Measurements from ENCODE around the gene TSEN2.
"Not testable (repeated sequence)": the region's sequence is repeated elsewhere in the genome, so short reads cannot be mapped to it uniquely, and the experiment has no call there.

Gene TSEN2

DNA sequence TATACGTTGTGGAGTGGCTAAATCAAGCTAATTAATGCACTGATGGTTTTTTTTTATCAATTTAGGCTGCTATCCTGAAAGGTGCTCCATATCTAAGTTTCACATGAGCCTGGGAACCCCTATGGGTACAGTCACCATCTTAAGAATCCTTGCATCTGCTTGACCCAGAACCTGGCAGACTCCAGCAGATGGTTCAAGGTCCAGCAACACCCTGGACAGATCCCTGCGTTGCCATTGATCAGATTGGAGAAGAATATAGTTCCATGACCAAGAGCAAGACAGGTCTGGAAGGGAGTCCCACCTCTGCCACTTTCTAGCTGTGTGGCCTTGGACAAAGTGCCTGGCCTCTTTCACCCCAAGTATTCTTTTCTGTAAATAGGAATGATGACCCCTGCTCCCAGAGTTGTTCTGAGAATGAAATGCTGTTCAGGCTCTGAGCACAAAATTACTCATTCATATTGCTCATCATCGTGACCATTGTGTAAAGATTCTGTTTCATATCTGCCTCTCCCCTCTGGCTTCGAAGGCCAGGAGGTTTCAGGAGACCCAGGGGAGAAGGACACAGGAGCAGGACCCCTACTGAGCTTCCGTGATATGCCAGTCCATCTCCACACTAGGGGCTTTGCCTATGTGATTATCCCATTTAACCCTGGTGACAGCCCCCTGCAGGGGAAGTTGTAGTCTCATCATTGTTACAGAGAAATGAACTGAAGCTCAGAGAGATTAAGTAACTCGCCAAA, 30.0 kb upstream of the TSEN2 start:
- no peaks in the 10 kb centered on the region for H3K36me3 ChIP-seq (ENCODE audit: control insufficient read depth, insufficient read depth, low read length)
- H3K4me3 ChIP-seq (ENCODE audit: low read depth, low read length), result no peak overlapping the region
- no peaks in the 10 kb centered on the region for H3K4me1 ChIP-seq (ENCODE audit: control insufficient read depth, insufficient read depth, low read length)
- H3K9ac ChIP-seq (ENCODE audit: low read depth, low read length), result no peak overlapping the region
- no peaks in the 10 kb centered on the region for H3K9me3 ChIP-seq (ENCODE audit: control insufficient read depth, insufficient read depth, low read length)
- no peak overlapping the region for H3K27ac ChIP-seq (ENCODE audit: low read depth, low read length)
- H3K27me3 ChIP-seq (ENCODE audit: control insufficient read depth, insufficient read depth, low read length), result no peaks in the 10 kb centered on the region

DNA sequence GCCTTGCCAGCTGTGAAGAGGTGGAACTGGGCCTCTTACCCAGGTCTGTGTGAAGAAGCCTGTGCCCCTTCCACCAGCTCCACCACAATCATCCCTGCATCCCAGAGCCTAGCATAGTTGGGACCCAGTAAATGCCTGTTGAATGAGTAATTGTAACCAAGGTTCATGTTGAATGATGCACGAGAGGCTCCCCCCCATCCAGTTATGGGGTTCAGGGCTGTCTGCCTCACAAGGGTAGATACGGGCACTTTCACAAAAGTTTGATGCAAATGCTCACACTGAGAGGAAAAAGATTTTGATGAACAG, 29.5 kb upstream of the TSEN2 start:
- no peaks in the 10 kb centered on the region for H3K9me3 ChIP-seq (ENCODE audit: control insufficient read depth, insufficient read depth, low read length)
- no peak overlapping the region for H3K27ac ChIP-seq (ENCODE audit: low read depth, low read length)
- H3K27me3 ChIP-seq (ENCODE audit: control insufficient read depth, insufficient read depth, low read length), result no peaks in the 10 kb centered on the region
- H3K36me3 ChIP-seq (ENCODE audit: control insufficient read depth, insufficient read depth, low read length), result no peaks in the 10 kb centered on the region
- no peaks in the 10 kb centered on the region for H3K4me1 ChIP-seq (ENCODE audit: control insufficient read depth, insufficient read depth, low read length)
- H3K9ac ChIP-seq (ENCODE audit: low read depth, low read length), result no peak overlapping the region
- no peak overlapping the region for H3K4me3 ChIP-seq (ENCODE audit: low read depth, low read length)

DNA sequence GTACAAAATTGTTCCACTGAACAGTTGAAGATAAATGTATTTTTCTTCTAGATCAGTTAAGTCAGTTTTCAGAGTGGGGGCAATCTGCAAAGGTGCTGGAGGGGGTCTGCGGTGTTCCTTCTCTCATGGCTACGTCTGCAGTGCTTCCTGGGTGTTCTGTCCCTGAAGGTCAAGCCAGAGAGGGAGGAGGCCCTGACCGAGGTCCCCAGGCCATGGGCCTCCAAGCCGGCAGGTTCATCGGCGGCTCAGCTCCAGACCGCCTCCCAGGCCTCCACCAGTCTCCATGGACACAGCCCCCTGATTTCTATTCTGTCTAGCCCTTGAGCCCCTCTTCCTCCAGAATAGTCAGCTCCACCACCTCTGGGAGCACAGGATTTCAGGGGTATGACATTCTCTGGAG, 28.5 kb upstream of the TSEN2 start:
- H3K27me3 ChIP-seq (ENCODE audit: control insufficient read depth, insufficient read depth, low read length), result no peaks in the 10 kb centered on the region
- H3K9me3 ChIP-seq (ENCODE audit: control insufficient read depth, insufficient read depth, low read length), result no peaks in the 10 kb centered on the region
- H3K36me3 ChIP-seq (ENCODE audit: control insufficient read depth, insufficient read depth, low read length), result no peaks in the 10 kb centered on the region
- H3K27ac ChIP-seq (ENCODE audit: low read depth, low read length), result no peak overlapping the region
- H3K9ac ChIP-seq (ENCODE audit: low read depth, low read length), result no peak overlapping the region
- no peaks in the 10 kb centered on the region for H3K4me1 ChIP-seq (ENCODE audit: control insufficient read depth, insufficient read depth, low read length)
- H3K4me3 ChIP-seq (ENCODE audit: low read depth, low read length), result no peak overlapping the region

DNA sequence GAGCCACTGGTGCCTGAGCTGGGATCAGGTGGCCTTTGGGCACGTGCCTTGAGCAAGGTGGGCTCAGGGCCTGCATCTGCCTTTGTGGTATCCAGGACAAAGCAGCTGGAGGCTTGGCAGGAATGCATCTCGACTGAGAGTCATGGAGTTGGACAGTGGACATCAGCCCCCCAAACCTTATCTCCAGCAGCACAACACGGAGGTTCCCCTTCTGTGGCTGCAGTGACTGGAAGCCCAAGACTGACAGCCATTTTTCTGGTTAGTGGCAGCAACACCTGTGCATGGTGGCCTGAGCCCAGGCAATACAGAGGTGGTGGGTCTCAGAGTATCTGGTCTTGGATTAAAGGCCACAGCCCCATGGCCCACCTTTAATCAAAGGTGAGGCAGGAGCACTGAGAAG, 27.8 kb upstream of the TSEN2 start:
- H3K4me3 ChIP-seq (ENCODE audit: low read depth, low read length), result no peak overlapping the region
- H3K4me1 ChIP-seq (ENCODE audit: control insufficient read depth, insufficient read depth, low read length), result no peaks in the 10 kb centered on the region
- H3K27ac ChIP-seq (ENCODE audit: low read depth, low read length), result no peak overlapping the region
- no peaks in the 10 kb centered on the region for H3K36me3 ChIP-seq (ENCODE audit: control insufficient read depth, insufficient read depth, low read length)
- H3K9me3 ChIP-seq (ENCODE audit: control insufficient read depth, insufficient read depth, low read length), result no peaks in the 10 kb centered on the region
- no peak overlapping the region for H3K9ac ChIP-seq (ENCODE audit: low read depth, low read length)
- H3K27me3 ChIP-seq (ENCODE audit: control insufficient read depth, insufficient read depth, low read length), result no peaks in the 10 kb centered on the region

DNA sequence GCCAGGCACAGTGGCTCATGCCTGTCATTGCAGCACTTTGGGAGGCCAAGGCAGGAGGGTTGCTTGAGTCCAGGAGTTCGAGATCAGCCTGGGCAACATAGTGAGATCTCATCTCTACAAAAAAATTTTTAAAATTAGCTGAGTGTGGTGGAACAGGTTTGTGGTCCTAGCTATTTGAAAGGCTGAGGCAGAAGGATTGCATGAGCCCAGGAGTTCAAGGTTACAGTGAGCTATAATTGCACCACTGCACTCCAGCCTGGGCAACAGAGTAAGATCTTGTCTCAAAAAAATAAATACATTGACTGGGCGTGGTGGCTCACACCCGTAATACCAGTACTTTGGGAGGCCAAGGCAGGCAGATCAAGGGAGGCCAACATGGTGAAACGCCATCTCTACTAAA, 26.9 kb upstream of the TSEN2 start:
- H3K36me3 ChIP-seq (ENCODE audit: control insufficient read depth, insufficient read depth, low read length); H3K27ac ChIP-seq (ENCODE audit: low read depth, low read length); H3K27me3 ChIP-seq (ENCODE audit: control insufficient read depth, insufficient read depth, low read length); H3K9me3 ChIP-seq (ENCODE audit: control insufficient read depth, insufficient read depth, low read length); H3K9ac ChIP-seq (ENCODE audit: low read depth, low read length); H3K4me3 ChIP-seq (ENCODE audit: low read depth, low read length); H3K4me1 ChIP-seq (ENCODE audit: control insufficient read depth, insufficient read depth, low read length): not testable (repeated sequence)

DNA sequence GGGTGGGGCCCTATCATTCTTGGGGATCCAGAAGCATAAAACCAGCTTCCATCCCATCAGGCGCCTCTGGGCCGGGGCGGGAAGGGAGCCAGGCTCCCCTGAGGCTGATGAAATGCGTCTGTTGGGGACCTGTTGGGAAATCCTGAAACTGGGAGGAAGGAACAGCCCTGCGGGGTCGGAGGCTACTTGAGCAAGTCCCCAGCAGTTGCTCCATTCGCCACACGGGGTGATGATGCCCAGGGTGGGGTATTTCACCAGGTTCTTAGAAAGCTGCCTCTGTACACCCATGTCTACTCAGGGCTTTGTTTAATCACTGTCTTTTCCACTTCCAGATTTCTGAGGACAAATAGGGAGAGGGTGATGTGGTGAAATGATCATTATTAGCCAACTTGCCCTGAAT, 25.4 kb upstream of the TSEN2 start:
- no peak overlapping the region for H3K27ac ChIP-seq (ENCODE audit: low read depth, low read length)

DNA sequence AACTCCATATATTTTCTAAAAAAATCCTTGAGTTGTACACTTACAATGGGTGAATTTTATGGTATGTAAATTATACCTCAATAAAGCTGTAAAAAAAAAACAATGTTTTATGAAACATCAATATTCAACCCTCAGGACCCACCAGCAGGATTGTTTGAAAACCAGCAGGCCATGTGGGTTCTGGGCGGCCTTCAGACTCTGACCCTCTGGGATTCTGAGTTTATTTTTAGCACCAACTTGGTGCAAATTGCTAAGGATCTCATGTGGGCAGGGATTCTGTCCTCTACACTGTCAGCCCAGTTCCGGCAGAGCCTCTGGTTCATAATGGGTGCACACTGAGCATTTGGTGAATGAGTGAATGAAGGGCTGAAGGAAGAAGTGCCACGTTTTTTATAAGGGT, 24.2 kb upstream of the TSEN2 start:
- Histone ChIP-seq H3K9me3 (ENCODE audit: control insufficient read depth, insufficient read depth, low read length) (no peaks in the 10 kb centered on the region), H3K4me1 (ENCODE audit: control insufficient read depth, insufficient read depth, low read length) (no peaks in the 10 kb centered on the region), H3K4me3 (ENCODE audit: low read depth, low read length) (no peak overlapping the region), H3K27me3 (ENCODE audit: control insufficient read depth, insufficient read depth, low read length) (no peaks in the 10 kb centered on the region), H3K36me3 (ENCODE audit: control insufficient read depth, insufficient read depth, low read length) (no peaks in the 10 kb centered on the region), H3K27ac (ENCODE audit: low read depth, low read length) (no peak overlapping the region), H3K9ac (ENCODE audit: low read depth, low read length) (no peak overlapping the region)

More for the DNA sequence above, 25.4 kb upstream of the TSEN2 start:
- no peak overlapping the region for H3K9ac ChIP-seq (ENCODE audit: low read depth, low read length)
- no peaks in the 10 kb centered on the region for H3K9me3 ChIP-seq (ENCODE audit: control insufficient read depth, insufficient read depth, low read length)
- H3K4me3 ChIP-seq (ENCODE audit: low read depth, low read length), result no peak overlapping the region
- H3K27me3 ChIP-seq (ENCODE audit: control insufficient read depth, insufficient read depth, low read length), result no peaks in the 10 kb centered on the region
- no peaks in the 10 kb centered on the region for H3K4me1 ChIP-seq (ENCODE audit: control insufficient read depth, insufficient read depth, low read length)
- H3K36me3 ChIP-seq (ENCODE audit: control insufficient read depth, insufficient read depth, low read length), result no peaks in the 10 kb centered on the region

DNA sequence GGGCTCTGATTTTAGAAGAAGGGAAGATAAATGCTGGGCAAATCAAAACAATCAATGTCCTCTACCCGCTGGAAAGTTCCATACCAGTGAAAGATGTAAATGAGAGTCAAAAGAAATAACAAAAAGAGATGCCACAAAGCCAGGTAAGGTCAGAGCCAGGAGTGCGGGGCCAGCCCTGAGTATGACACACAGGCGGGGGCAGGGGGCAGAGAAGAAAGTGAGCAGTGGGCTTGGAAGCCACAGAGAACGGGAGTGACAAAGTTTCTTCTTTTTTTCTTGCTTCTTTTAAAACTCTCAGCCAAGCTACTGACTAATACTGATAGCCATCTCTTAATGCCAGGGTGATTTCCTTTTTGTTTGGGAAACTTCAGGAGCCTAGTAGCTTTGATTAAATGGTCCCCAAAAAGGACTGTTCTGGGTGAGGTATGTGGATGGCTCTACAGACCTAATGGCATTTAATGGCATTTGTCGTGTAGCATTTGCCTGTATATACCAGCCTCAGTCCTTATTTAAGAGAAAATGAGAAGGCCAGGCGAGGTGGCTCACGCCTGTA, 23.1 kb upstream of the TSEN2 start:
- Histone ChIP-seq H3K4me1 (ENCODE audit: control insufficient read depth, insufficient read depth, low read length) (no peaks in the 10 kb centered on the region), H3K9ac (ENCODE audit: low read depth, low read length) (no peak overlapping the region), H3K36me3 (ENCODE audit: control insufficient read depth, insufficient read depth, low read length) (no peaks in the 10 kb centered on the region), H3K4me3 (ENCODE audit: low read depth, low read length) (no peak overlapping the region), H3K9me3 (ENCODE audit: control insufficient read depth, insufficient read depth, low read length) (no peaks in the 10 kb centered on the region), H3K27ac (ENCODE audit: low read depth, low read length) (no peak overlapping the region), H3K27me3 (ENCODE audit: control insufficient read depth, insufficient read depth, low read length) (no peaks in the 10 kb centered on the region)

DNA sequence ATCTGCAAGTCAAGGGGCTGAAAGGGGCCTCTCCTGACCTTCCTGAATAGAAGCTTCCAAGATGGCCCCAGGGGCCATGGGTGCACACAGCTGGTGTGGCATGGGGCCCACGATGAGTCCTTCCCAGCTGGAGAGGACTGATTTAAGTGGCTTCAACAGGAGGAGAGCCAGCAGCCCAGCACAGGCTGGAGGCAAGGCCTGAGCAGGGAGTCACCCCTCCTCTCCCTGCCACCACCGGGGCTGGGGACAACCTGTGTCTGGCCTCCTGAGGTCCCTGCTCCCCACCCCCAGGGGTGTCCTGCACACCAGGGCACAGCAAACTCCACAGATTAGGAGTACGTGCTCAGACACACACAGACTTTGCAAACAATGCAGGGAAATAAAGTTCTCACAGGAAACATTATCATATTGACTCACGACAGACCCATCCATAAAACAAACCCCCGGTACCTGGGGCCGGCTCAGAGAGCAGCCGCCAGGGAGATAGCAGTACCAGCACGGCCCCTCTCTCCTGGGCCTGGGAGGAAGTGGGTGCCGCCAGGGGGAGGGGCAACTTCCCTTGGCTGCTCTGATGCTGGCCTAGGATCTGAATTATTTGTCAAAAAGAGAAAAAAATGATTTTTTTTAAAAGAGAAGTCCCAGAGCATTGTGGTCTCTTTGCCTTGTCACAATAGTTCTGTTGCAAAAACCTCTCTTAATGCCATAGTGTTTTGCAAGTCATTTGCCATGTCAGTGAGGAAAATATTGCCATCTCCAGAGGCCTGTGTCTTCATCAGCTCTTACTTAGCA, 21.9 kb upstream of the TSEN2 start:
- H3K4me1 ChIP-seq (ENCODE audit: control insufficient read depth, insufficient read depth, low read length), result no peaks in the 10 kb centered on the region
- no peak overlapping the region for H3K9ac ChIP-seq (ENCODE audit: low read depth, low read length)

DNA sequence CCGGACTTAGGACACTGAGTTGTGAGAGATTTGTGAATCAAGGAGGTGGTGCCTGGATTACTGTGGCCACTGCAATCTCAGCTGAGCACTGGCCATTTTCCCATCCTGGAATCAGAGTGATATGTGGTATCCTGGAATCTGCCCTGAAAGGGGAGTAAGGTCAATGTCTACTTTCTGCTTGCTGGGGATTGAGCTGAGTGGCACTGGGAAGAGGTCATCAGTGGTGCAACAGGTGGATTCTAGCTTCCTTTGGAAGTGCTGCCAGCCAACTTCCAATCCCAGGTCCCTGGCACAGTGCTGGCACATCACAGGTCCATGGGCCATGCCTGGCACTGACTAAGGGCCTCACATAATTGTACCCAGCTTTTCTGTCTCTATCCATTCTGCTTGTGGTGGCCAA, 20.6 kb upstream of the TSEN2 start:
- no peaks in the 10 kb centered on the region for H3K36me3 ChIP-seq (ENCODE audit: control insufficient read depth, insufficient read depth, low read length)
- H3K4me1 ChIP-seq (ENCODE audit: control insufficient read depth, insufficient read depth, low read length), result no peaks in the 10 kb centered on the region
- no peak overlapping the region for H3K9ac ChIP-seq (ENCODE audit: low read depth, low read length)
- H3K27ac ChIP-seq (ENCODE audit: low read depth, low read length), result no peak overlapping the region
- H3K9me3 ChIP-seq (ENCODE audit: control insufficient read depth, insufficient read depth, low read length), result no peaks in the 10 kb centered on the region
- H3K4me3 ChIP-seq (ENCODE audit: low read depth, low read length), result no peak overlapping the region
- H3K27me3 ChIP-seq (ENCODE audit: control insufficient read depth, insufficient read depth, low read length), result no peaks in the 10 kb centered on the region

More for the DNA sequence above, 21.9 kb upstream of the TSEN2 start:
- no peak overlapping the region for H3K4me3 ChIP-seq (ENCODE audit: low read depth, low read length)
- no peaks in the 10 kb centered on the region for H3K27me3 ChIP-seq (ENCODE audit: control insufficient read depth, insufficient read depth, low read length)
- H3K36me3 ChIP-seq (ENCODE audit: control insufficient read depth, insufficient read depth, low read length), result no peaks in the 10 kb centered on the region
- H3K27ac ChIP-seq (ENCODE audit: low read depth, low read length), result no peak overlapping the region
- H3K9me3 ChIP-seq (ENCODE audit: control insufficient read depth, insufficient read depth, low read length), result no peaks in the 10 kb centered on the region

DNA sequence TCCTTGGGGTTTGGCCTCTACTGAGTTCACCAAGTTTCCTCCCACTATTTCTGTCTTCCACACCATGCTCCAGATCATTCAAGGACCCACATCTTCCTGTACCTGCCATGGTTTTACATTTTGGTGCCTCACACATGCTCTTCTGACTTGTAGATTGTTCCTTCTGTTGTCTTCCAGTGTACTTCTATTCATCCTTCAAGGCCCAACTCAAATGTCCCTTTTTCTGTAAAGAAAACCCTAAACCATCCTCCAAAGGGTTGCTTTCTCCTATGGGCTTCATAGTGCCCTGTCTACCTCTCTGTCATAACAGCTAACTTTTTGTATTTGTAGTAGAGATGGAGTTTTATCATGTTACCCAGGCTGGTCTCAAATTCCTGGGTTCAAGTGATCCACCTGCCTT, 20.1 kb upstream of the TSEN2 start:
- Histone ChIP-seq H3K27ac (ENCODE audit: low read depth, low read length) (no peak overlapping the region), H3K9ac (ENCODE audit: low read depth, low read length) (no peak overlapping the region), H3K9me3 (ENCODE audit: control insufficient read depth, insufficient read depth, low read length) (no peaks in the 10 kb centered on the region), H3K27me3 (ENCODE audit: control insufficient read depth, insufficient read depth, low read length) (no peaks in the 10 kb centered on the region), H3K4me1 (ENCODE audit: control insufficient read depth, insufficient read depth, low read length) (no peaks in the 10 kb centered on the region), H3K36me3 (ENCODE audit: control insufficient read depth, insufficient read depth, low read length) (no peaks in the 10 kb centered on the region), H3K4me3 (ENCODE audit: low read depth, low read length) (no peak overlapping the region)
